Neuronal stem cell (in vitro differentiated cells): ENCODE results near the gene MBTPS1.
A peak's percentile ranks its signal among the peaks of the same experiment; 100 is the strongest.

Experiments used
- DNase-seq: peaks from one replicate; pipeline ENCODE4 v3.0.0-alpha.2; 2013; ENCODE audit warnings: low spot score
- H2AFZ ChIP-seq: one replicate; pipeline ENCODE4 v1.6.1; 2013; ENCODE audit warnings: mild to moderate bottlenecking, low read length, inconsistent platforms
- H2AK5ac ChIP-seq: 2 replicates; pipeline ENCODE4 v1.6.1; 2013; ENCODE audit warnings: low read depth, mild to moderate bottlenecking, inconsistent platforms, low read length, moderate library complexity, mixed read lengths
- H2BK120ac ChIP-seq: 2 replicates; pipeline ENCODE4 v1.6.1; 2013; ENCODE audit warnings: low read depth, mild to moderate bottlenecking, inconsistent platforms, low read length, moderate library complexity, mixed read lengths
- H2BK12ac ChIP-seq: one replicate; pipeline ENCODE4 v1.6.1; 2013; ENCODE audit warnings: low read length, inconsistent platforms
- H2BK15ac ChIP-seq: 2 replicates; pipeline ENCODE4 v1.6.1; 2013; ENCODE audit warnings: mild to moderate bottlenecking, low read length, inconsistent platforms, mixed read lengths
- H2BK5ac ChIP-seq: one replicate; pipeline ENCODE4 v1.6.1; 2013; ENCODE audit warnings: inconsistent platforms, mild to moderate bottlenecking, low read length, moderate library complexity
- H3K14ac ChIP-seq: one replicate; pipeline ENCODE4 v1.6.1; 2013; ENCODE audit warnings: low read length, inconsistent platforms
- H3K18ac ChIP-seq: 2 replicates; pipeline ENCODE4 v1.6.1; 2013; ENCODE audit warnings: low read length, inconsistent platforms
- H3K23ac ChIP-seq: 2 replicates; pipeline ENCODE4 v1.6.1; 2013; ENCODE audit warnings: low read depth, mild to moderate bottlenecking, mixed read lengths, low read length, inconsistent platforms; ENCODE audit not compliant: poor library complexity
- H3K27ac ChIP-seq: replicated peaks from 3 replicates; pipeline ENCODE4 v1.5.1; 2013; ENCODE audit warnings: low read length, inconsistent platforms
- H3K27me3 ChIP-seq, 3 experiments: 2 replicates each; pipeline ENCODE4 v1.6.1; 2013; ENCODE audit warnings: low read length in 3 of 3, mild to moderate bottlenecking in 2 of 3, inconsistent platforms in 1 of 3, low read depth in 1 of 3, mixed read lengths in 1 of 3, moderate library complexity in 1 of 3; ENCODE audit not compliant: control insufficient read depth in 3 of 3, insufficient read depth in 3 of 3
- H3K36me3 ChIP-seq, 2 donors: replicated peaks in 1 of 2; 2 replicates each; pipeline ENCODE4 v1.6.1; 2013; ENCODE audit warnings: low read length in 2 of 2; ENCODE audit not compliant: control insufficient read depth in 2 of 2, insufficient read depth in 2 of 2
- H3K4ac ChIP-seq: 2 replicates; pipeline ENCODE4 v1.6.1; 2013; ENCODE audit warnings: inconsistent platforms, mild to moderate bottlenecking, low read length, moderate library complexity
- H3K4me1 ChIP-seq, 2 donors: 1 replicate in 1 of 2; 2 replicates in 1 of 2; pipeline ENCODE4 v1.6.1; 2013; ENCODE audit warnings: low read length in 2 of 2, low read depth in 1 of 2; ENCODE audit not compliant: control insufficient read depth in 2 of 2, insufficient read depth in 1 of 2
- H3K4me2 ChIP-seq: one replicate; pipeline ENCODE4 v1.6.1; 2013; ENCODE audit warnings: mild to moderate bottlenecking, low read length, inconsistent platforms; ENCODE audit not compliant: insufficient read depth, poor library complexity, severe bottlenecking
- H3K4me3 ChIP-seq, 2 donors: 2 replicates each; pipeline ENCODE4 v1.5.1; 2013; ENCODE audit warnings: low read length in 2 of 2, mild to moderate bottlenecking in 2 of 2, inconsistent platforms in 1 of 2, moderate library complexity in 1 of 2
- H3K79me1 ChIP-seq: one replicate; pipeline ENCODE4 v1.6.1; 2013; ENCODE audit warnings: low read depth, mild to moderate bottlenecking, inconsistent platforms, low read length, moderate library complexity
- H3K9ac ChIP-seq: one replicate; pipeline ENCODE4 v1.6.1; 2013; ENCODE audit warnings: mild to moderate bottlenecking, low read depth, low read length, inconsistent platforms; ENCODE audit not compliant: poor library complexity
- H3K9me3 ChIP-seq, 2 donors: replicated peaks in 1 of 2; 2 replicates each; pipeline versions ENCODE3 to v1.6.1; 2013; ENCODE audit warnings: low read length in 2 of 2, mild to moderate bottlenecking in 2 of 2, inconsistent platforms in 1 of 2, low read depth in 1 of 2, mixed read lengths in 1 of 2, moderate library complexity in 1 of 2; ENCODE audit not compliant: control insufficient read depth in 2 of 2, insufficient read depth in 1 of 2
- H4K8ac ChIP-seq: one replicate; pipeline ENCODE4 v1.6.1; 2013; ENCODE audit warnings: low read depth, mild to moderate bottlenecking, inconsistent platforms, low read length, moderate library complexity
- H4K91ac ChIP-seq: one replicate; pipeline ENCODE4 v1.6.1; 2013; ENCODE audit warnings: low read length, low read depth, mild to moderate bottlenecking, inconsistent platforms; ENCODE audit not compliant: poor library complexity
- WGBS, 2 donors: extraction: QIAGEN DNeasy Blood & Tissue Kit; methylation state at CpG; one replicate each; pipeline ENCODE4 v1.1.7; 2013; ENCODE audit warnings: missing lambda C conversion rate in 2 of 2, mixed read lengths in 1 of 2; ENCODE audit not compliant: insufficient read length in 2 of 2, insufficient replicate concordance in 1 of 2; ENCODE audit errors: extremely low coverage in 2 of 2; 5-methylcytosine and 5-hydroxymethylcytosine counted together

Gene MBTPS1

DNA sequence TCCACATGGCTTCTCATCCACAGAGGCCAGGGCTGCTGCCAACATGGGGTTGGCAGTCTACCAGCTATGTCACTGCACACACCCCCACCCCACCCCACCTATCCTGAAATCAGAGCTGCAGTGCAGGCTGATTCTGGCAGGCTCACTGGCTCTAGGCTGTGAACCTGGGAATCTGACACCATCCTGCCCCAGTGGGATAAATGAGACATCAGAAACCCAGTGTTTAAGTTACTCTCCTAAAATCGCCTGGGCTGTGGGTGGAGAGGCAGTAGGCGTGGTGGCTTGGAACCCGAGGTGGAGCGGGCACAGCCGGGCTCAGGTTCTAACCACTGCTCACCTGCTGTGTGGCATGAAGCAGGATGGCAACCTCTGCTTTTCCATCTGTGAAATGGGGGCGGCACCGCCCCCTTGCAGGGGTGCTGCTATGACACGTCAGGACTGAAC is 79.7 kb downstream of the MBTPS1 start:
- Histone ChIP-seq H2BK120ac (no peak overlapping the region), H2BK5ac (no peak overlapping the region), H3K4ac (no peak overlapping the region), H3K4me3 (no peak overlapping the region), H3K23ac (no peak overlapping the region), H3K36me3 (no peaks in the 10 kb centered on the region), H2BK12ac (no peak overlapping the region), H2AK5ac (no peak overlapping the region), H3K27ac (no peak overlapping the region), H3K27me3 (no peaks in the 10 kb centered on the region), H4K91ac (no peak overlapping the region), H4K8ac (no peak overlapping the region), H3K79me1 (no peaks in the 10 kb centered on the region), H3K9ac (no peak overlapping the region), H3K4me2 (no peak overlapping the region), H2BK15ac (no peak overlapping the region), H3K4me1 (peaks cover 7 to 9% of the 10 kb centered on the region in 2 donors), H3K18ac (no peak overlapping the region), H3K14ac (no peak overlapping the region), H3K9me3 (peaks cover 3 to 6% of the 10 kb centered on the region in 2 donors), H2AFZ (no peak overlapping the region)
- DNase-seq, result no peak
- no CpG with 5 or more reads among the region's 8 CpGs for WGBS, 2 donors

DNA sequence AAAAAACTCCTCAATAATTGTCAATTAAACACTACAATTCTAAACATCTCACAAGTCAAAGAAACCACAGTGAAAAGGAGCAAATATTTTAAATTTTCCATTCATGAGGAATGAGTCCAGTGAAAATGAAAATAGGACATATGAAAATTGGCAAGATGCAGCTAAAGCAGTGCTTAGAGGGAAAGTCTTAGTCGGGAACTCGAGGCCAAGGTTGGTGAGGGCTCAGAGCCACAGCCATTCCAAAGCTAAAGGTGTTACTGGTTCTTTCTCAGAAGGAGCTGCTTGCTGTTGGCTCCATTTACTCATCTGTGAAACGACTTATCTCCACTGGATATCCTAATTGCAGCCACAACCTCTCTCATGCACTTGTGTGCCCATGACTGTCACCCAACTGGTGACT is 80.6 kb downstream of the MBTPS1 start:
- Histone ChIP-seq H2BK5ac (no peak overlapping the region), H3K79me1 (no peaks in the 10 kb centered on the region), H4K8ac (no peak overlapping the region), H3K4me1 (peaks cover 12% of the 10 kb centered on the region in 2 donors), H4K91ac (no peak overlapping the region), H3K27ac (no peak overlapping the region), H3K36me3 (no peaks in the 10 kb centered on the region), H3K9ac (no peak overlapping the region), H3K23ac (no peak overlapping the region), H2BK12ac (no peak overlapping the region), H2BK120ac (no peak overlapping the region), H3K27me3 (no peaks in the 10 kb centered on the region), H3K9me3 (peaks cover 3 to 9% of the 10 kb centered on the region in 2 donors), H2BK15ac (no peak overlapping the region), H3K18ac (no peak overlapping the region), H2AK5ac (no peak overlapping the region), H3K14ac (no peak overlapping the region), H3K4me2 (no peak overlapping the region), H3K4me3 (no peak overlapping the region), H2AFZ (no peak overlapping the region), H3K4ac (no peak overlapping the region)
- no peak for DNase-seq
- WGBS, 2 donors, result no CpG with 5 or more reads among the region's 3 CpGs

DNA sequence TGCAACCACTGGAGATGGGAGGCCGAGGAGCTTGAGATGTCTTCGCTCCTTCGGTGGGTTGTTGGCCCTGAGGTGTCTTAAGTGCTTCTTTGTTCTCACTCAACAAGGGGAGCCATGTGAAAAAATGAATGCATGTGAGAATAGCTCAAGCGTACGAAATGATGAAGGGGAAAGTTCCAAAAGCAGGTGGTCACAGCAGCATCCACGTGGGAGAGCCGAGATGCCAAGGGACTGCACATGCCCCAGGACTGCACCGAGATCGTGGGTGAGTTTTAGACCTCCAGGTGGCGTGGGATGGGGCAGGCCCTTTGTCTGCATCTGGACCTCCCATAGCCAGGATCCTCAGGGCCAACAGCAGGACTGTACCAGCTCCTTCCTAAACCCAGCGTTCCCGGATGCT is 82.2 kb downstream of the MBTPS1 start:
- peaks cover 12% of the 10 kb centered on the region in 2 donors for H3K4me1 ChIP-seq
- H3K9ac ChIP-seq, result no peak overlapping the region
- H3K4ac ChIP-seq, result no peak overlapping the region
- H2AK5ac ChIP-seq, result no peak overlapping the region
- no peaks in the 10 kb centered on the region for H3K36me3 ChIP-seq
- H3K9me3 ChIP-seq, result peaks cover 3 to 9% of the 10 kb centered on the region in 2 donors
- H3K18ac ChIP-seq, result peak overlapping the region; percentile 5
- H4K8ac ChIP-seq, result no peak overlapping the region
- no peak overlapping the region for H3K4me3 ChIP-seq
- no peak overlapping the region for H3K4me2 ChIP-seq
- no peaks in the 10 kb centered on the region for H3K79me1 ChIP-seq
- H2AFZ ChIP-seq, result no peak overlapping the region
- no peak overlapping the region for H2BK5ac ChIP-seq
- H2BK12ac ChIP-seq, result no peak overlapping the region
- no peak for DNase-seq
- H4K91ac ChIP-seq, result no peak overlapping the region
- no CpG with 5 or more reads among the region's 12 CpGs for WGBS, 2 donors
- H3K14ac ChIP-seq, result no peak overlapping the region
- H3K27me3 ChIP-seq, result no peaks in the 10 kb centered on the region
- no peak overlapping the region for H2BK15ac ChIP-seq
- no peak overlapping the region for H3K27ac ChIP-seq
- H2BK120ac ChIP-seq, result no peak overlapping the region
- H3K23ac ChIP-seq, result no peak overlapping the region

DNA sequence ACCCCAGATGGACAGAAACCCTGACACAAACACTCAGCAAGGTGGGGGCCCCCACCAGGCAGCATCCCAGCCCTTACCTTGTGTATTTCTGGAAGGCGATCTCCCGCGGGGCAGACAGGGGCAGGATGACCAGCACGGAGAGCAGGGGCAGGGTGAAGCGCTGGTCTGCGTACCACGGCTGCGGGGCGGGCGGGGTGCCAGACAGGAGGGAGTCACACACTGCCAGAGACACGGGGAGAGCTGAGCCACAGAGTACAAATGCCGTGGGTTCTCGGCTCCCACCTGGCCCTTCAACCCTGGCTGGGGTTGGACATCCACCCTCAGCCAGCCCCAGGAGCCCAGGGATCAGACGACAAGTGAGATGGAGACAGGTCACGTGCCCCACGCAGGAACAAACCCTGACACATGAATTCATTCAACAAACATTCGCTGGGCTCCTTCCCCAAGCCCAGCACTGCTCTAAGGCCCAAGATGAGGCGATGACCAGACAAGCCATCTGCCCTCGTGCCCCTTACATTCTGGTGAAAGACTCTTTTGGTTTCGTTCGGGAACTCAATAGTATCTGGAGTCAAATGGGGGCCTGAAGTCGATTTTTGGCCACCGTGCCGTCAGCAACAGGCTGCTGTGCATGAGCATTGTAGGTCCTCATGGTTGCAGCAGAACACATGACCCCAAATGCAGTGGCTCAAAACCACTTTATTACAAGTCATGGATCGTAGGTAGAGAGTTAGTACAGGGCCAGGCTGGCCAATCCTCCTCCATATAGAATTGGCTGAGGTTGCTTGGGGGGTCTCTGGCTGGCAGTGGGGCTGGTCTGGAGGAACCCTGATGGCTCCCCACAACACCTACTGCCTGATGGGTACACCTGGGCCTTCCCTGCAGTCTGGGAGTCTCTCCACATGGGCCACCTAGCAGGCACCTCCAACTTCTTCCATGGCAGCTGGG is 83.2 kb downstream of the MBTPS1 start:
- Histone ChIP-seq H2BK12ac (peak overlapping the region; percentile 65), H2BK120ac (peak overlapping the region; percentile 84), H3K18ac (peak overlapping the region; percentile 86), H3K27ac (no peak overlapping the region), H2AFZ (no peak overlapping the region), H3K27me3 (no peaks in the 10 kb centered on the region), H2AK5ac (peak overlapping the region; percentile 87), H2BK5ac (no peak overlapping the region), H3K23ac (peak overlapping the region; percentile 50), H3K9ac (no peak overlapping the region), H2BK15ac (peak overlapping the region; percentile 82), H3K14ac (no peak overlapping the region), H3K79me1 (no peaks in the 10 kb centered on the region), H3K9me3 (peaks cover 0 to 9% of the 10 kb centered on the region in 2 donors), H4K8ac (no peak overlapping the region), H4K91ac (no peak overlapping the region), H3K4me3 (no peak overlapping the region), H3K4me1 (peaks cover 12% of the 10 kb centered on the region in 2 donors), H3K4me2 (no peak overlapping the region), H3K4ac (peak overlapping the region; percentile 71), H3K36me3 (no peaks in the 10 kb centered on the region)
- DNase-seq, result no peak
- no CpG with 5 or more reads among the region's 25 CpGs for WGBS, 2 donors
